Daoy (cell line): Measurements from ENCODE around the gene NCOA5. TPM values are rescaled to one million over a fixed set of nuclear protein-coding genes. Genes with fewer than 3 reads are reported as not detected.
"Not testable (repeated sequence)": the region's sequence is repeated elsewhere in the genome, so short reads cannot be mapped to it uniquely, and the experiment has no call there.

ENCODE experiments used
- DNase-seq: peaks from one replicate; pipeline ENCODE4 v3.0.0-alpha.2; 2015; ENCODE audit warnings: low read depth
- total RNA-seq: library from RNA; depleted of rRNA; stranded (reverse); fragments of >200 nt; shearing (Covaris generic); gene quantifications from 2 replicates; pipeline ENCODE4 v1.2.3, GENCODE V29; 2014

Gene NCOA5
- total RNA-seq, 1 experiment from 2014 or later = 25.3 TPM

DNA sequence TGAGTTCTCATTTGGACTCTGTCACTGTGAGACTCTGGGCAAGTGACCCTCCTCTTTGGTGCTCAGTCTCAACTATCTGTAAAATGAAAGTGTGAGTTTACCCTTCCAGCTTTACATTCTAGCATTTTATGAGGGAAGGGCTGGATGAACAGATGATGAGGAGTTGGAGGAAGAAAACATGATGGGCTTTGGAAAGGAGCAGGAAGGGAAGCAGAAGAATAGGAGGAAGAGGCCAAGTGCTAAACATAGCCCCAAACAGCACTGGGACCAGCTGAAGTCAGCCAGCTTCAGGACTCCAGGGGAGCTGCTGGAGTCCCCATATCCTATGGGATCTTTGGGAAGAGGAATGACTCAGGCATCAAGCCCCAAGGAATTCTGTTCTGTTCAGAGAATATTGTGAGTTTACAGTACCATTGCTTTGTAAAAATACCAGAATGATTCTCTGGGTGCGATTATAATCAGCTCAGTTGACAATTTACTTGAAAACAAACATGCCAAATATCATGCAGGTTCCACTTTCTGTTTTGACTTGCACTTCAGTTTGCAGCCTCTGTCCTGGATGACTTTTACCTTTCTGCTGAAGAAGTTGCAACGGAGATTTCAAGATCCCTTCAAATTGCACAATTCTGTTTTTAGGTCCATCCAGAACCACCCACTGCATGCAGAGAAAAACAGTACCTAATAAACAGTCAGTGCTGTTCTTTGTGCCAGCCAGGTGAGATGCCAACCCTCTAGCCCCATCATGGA, 31.6 kb upstream of the NCOA5 start:
- no peak for DNase-seq

DNA sequence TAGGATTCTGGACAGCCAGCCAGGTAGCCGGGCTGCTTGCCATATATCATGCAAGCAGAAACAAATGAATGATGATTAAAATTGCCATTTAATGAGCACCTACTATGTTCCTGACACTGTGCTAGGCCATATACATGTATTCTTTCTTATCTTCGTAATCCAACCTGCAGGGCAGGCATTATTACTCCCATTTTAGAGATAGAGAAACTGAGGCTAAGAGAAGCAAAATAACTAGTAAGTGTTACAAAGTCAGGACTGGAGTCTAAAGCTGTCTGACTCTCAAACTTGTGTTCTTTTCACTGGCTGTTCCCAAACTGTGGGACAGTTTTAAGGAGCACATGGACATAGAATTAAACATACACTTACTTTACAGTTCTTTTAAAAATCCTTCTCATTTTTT, 30.4 kb upstream of the NCOA5 start:
- no peak for DNase-seq

DNA sequence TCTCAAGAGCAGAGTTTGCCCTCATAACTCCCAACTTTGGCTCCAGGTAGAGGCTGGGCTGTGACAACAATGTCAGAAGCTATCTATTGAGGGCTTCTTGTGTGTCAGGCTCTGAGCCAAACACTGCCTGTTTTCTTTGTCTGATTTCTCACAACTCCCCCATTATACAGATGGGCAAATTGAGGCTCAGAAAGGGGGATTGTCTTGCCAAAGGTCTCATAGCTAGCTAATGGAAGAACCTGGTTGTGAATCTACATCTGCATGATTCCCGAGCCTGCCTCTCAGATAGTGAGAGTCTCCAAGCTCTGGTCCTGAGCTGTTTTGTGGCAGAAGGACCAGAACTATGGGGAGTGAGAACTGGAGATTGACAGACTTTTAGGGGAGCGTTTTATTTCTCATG, 29.8 kb upstream of the NCOA5 start:
- DNase-seq = no peak

DNA sequence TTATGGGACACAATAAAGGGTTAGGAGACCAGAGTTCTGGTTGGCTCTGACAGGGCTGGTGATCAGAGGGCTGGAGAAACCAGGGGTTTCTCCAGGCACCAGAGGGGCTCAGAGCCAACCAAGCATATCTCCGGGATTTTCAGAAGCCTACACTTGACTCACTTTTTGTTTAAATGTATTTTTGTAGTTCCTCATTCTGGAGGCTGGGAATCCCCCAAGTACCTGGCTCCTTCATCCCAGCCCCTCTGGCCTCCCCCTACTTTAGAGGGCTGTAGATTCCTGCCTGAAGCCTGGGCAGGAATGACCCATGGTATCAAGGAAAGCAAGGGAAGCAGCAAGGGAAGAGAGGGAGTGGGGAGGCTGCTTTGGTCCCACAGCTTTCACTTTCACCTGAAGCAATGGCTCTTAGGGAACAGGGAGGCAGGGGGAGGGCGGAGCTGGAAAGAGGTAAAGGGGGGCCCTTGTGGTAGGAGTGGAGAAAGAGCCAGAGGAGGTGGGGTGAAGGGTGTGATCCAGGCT, 29.3 kb upstream of the NCOA5 start:
- DNase-seq = no peak

DNA sequence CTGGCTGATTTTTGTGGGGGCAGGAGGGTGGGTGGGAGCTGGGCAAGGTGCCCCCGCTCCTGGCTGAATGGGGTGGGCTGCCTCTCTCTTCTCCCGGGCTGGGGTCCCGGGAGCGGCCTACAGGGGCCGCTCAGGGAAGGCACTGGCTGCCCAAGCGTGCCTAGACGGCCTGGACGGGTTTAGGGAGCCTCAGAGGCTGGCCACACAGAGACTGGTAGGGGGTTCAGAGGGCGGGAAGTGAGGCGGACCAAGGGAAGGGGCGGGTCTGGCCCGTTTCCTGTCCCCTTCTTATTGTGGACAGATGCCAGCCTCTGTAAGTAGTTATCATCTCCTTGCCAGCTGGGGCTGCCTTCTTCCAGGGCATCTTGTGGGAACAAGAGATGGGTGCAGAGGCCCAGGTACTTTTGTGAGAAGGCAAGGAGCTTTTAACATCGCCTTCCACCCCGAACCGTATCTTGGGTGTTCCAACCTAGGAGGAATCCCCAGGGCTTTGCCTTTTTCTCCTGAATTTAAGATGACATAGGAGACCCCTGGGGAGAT, 28.8 kb upstream of the NCOA5 start:
- DNase-seq = peak; percentile 30

DNA sequence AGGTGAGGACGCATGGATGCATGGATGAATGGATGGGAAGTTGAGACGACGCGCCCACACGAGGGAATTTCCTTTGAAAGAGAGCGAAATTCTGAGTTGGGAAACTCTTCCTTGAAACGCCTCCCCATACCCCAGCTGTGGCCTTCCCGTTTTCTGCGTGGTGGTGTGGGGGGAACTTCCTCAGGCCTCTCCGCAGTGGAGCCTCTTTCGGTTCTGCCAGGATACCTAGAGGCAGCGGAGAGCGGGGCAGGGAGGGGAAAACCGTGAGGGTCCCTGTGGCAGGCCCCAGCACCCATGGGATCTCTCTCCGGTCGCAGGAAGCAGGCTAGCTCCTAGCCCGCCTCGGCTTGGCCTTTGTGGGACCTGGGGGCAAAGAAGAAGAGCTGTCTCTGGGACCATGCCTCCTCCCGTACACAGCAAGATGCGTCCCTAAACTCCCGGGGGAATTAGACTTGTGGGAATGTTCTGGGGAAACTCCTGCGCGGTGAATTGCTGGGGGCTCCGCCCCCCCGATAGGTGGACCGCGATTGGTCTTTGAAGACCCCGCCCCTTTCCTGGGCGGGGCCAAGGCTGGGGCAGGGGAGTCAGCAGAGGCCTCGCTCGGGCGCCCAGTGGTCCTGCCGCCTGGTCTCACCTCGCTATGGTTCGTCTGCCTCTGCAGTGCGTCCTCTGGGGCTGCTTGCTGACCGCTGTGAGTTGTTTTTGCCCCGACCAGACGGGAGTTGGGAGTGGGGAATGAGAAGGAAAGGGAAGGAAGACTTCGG, 28.1 kb upstream of the NCOA5 start, which contains the start of gene CD40:
CD40 (plus strand) TSS at position 611 of the 764 bp plus-strand sequence; CDS start at position 641, 30 bp downstream.
- no peak for DNase-seq

DNA sequence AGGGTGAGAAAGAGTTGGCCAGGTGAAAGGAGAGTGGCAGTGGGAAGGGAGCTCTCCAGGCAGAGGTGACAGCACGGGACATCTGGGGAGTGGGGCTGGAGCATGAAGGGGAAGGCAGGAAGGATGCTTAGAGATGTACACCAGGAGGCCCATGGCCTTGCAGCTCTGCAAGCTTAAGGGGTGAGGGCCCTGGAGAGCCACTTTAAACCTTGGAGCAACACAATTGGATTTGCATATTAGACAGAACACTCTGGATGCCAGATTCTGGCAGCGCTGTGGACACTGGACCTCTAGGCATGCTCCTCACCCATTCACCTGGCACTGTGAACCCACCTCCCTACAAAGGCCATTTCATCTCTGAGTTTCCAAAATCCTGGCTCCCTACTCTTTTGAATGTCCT, 24.7 kb upstream of the NCOA5 start:
- DNase-seq = no peak

DNA sequence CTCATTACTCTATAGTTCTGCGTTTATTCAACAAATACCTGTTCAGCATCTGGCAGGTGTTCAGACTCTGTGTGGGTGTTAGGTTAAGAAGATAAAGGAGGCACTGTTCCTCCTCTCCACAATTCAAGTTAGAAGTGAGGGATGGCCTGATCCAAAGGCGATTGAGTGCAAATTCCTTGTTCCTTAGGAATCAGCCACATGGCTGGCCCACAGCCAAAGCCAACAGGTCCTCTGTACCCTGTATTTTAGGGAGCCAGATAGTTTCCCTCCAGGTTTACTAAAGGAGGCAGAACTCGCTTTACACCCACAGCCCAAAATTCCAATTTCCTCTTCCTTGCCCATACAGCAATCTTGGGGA, 23.3 kb upstream of the NCOA5 start:
- peak; percentile 45 for DNase-seq

DNA sequence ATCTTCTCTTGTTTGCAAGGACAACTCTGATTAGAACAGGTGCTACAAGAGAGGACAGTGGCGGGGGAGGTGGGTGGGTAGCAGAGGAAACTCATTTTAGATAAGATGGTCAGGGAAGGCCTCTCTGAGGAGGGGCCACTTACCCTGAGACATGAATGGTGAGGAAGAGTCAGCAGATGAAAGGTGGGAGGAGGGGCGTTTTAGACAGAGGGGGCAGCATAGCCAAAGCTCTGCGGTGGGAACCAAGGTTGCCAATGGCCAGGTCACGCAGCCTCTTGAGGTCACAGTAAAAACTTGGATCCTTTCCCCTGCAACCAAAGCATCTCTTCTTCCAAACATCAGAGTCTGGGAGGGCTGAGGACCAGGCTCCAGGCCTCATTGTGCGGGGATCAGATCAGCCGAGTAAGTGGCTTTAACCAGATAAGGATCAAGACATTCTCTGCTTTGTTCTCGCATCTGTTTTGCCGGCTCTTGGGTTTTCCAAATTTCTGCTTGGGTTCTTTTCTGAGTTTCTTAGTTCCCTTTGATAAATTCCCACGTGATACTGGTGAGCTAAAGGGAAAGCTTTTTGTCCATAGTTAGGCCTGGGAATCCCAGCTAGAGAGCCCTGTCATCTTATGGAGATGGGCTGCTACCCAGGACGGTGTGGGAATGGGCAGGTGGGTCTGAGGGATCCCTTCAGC, 22.8 kb upstream of the NCOA5 start:
- DNase-seq = no peak

DNA sequence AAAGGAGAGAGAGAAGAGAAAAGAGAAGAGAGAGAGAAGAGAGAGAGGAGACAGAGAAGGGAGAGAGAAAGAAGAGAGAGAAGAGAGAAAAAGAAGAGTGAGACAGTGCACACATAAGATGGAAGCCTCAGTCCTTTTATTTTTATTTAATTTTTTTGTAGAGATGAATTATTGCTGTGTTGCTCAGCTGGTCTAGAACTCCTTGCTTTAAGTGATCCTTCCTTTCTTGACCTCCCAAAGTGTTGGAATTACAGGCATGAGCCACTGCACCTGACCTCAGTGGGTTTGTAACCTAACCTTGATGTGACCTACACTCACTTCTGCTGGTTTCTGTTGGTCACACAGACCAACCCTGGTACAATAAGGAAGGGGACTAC, 22.1 kb upstream of the NCOA5 start:
- no peak for DNase-seq

DNA sequence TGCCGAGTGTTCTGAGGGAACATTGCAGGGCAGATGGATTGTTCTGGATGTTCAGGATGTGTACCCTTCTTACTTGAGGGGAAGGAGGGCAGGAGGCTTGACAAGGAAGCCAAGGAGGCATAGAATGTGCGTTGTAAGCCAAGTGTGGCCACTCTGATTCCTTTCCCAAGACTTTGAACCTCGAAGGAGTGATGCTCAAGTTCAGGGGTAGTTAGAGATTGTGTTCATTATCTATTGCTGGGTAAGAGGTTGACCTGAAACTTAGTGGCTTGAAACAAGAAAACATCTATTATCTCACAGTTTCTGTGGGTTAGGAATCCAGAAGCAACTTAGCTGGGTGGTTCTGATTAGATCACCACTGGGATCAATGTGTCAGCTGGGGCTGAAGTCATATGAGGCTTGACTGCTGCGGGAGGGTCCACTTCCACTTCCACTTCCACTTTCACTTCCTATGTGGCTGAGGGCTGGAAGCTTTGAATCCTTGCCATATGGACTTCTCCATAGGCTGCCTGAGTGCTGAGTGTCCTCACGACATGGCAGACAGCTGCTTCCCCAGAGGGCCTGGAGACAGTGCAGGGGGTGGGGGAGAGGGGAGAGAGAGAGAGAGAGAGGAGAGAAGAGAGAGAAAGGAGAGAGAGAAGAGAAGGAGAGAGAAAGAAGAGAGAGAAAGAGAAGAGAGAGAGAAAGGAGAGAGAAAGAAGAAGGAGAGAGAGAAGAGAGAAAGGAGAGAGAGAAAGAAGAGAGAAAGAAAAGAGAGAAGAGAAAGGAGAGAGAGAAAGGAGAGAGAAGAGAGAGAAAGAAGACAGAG, 21.5 kb upstream of the NCOA5 start:
- peak; percentile 37 for DNase-seq

DNA sequence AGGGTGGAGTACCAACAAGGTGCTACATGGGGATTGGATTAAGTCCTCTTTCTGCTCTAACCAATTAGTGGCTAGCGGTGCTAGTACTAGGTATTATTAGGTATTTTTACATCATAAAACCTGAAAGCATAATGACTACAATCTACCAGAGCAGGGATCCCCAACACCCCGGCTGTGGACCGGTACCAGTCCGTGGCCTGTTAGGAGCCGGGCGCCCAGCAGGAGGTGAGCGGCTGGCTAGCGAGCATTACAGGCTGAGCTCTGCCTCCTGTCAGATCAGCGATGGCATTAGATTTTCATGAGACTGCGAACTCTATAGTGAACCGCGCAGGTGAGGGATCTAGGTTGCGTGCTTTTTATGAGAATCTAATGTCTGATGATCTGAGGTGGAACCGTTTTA, 19.2 kb upstream of the NCOA5 start:
- DNase-seq = no peak

DNA sequence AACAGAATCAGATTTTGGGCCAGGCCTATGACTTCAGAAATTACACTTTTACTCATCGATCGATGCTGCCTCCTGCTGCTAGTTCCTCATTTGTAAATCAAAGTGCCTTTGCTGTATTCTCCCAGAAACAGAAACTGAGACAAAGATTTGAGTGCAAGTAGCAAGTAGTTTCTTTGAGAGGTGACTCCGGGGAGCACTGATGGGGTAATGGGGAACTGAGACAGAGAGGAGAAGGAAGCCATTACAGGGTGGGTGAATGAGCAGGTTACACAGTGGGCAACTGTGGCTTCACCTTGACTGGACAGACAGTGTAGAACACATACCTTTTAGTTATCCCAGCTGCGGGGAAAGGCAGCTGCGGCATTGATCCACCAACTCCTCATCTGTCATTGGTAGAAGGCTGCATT, 18.7 kb upstream of the NCOA5 start:
- no peak for DNase-seq

DNA sequence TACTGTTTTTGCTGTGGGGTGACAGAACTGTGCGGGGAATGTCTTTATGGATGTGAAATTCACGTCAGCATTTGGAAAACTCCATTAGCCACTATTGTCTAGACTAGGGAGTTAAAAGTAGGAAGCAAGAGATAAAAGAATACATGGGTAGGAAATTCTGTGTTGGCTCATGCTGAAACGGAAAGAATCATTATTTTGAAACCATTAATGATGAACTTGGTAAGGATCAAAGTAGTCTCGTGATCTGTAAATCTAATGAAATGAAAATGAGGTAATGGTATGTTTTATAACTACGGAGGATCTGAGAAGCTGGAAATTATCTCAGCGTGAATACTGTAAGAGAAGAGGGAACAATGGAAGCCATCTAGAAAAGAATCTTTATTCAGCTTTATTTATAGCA, 17.3 kb upstream of the NCOA5 start:
- DNase-seq = no peak

DNA sequence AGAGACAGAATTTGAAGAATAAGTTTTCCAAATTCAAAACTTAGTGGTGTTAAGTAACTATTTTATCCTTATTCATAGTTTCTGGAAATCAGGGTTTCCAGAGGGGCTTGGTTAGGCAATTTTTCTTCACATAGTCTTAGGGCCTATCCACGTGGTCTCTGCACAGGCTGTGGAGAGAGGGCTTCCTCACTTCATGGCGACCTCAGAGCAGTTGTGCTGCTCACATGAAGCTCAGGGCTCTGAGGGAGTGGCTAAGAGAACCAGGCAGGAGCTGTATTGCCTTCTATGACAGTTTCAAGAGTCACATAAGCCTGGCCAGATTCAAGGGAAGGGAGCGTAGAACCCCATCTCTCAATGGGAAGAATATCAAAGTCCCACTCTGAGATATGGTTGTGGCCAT, 14.5 kb upstream of the NCOA5 start:
- no peak for DNase-seq

DNA sequence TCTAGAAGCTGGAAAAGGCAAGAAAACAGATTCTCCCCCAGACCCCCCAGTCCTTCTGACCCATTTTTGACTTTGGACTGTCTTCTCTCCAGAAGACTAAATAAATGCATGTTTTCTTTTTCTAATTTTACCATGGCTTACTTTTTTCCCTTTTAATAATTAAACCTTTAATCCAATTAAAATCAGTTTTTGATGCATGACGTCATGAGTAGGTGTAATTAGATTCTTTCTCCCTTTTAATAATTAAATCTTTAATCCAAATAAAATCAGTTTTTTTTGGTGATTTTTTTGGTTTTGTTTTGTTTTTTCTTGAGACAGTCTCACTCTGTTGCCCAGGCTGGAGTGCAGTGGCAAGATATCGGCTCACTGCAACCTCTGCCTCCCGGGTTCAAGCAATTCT, 13.2 kb upstream of the NCOA5 start:
- DNase-seq = no peak

DNA sequence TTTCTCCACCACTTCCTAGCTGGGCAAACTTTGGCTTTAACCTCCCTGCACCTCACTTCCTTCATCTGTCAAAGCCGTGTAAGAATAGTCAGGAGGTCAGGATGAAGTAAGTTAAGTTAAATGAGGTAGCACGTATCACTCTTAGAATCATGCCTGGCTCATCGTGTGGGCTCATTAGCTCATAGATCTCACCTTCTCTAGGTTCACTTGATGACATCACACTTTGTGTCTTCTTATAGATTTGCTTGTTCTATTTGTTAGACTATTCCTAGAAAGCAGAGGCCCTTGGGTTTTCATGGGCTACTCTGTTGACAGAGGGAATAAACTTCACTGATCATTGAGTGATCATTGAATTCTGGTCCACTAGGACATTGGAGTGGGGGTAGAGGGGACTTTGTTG, 12.2 kb upstream of the NCOA5 start:
- no peak for DNase-seq

DNA sequence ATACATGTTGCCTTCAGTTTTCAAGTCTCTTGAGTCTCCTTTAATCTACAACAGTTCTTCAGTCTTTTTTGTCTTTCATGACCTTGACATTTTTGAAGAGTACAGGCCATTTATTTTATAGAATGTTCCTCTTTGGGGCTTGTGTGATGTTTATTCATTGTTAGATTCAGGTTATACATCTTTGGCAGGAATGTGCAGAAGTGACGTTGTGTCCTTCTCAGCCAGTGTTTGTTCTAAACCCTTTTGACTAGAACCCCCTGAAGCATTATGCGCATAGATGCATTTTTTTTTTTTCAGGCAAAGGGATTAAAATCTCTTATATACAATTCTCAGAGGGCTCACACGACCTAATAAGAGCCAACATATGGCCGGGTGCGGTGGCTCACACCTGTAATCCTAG, 11.2 kb upstream of the NCOA5 start:
- no peak for DNase-seq

DNA sequence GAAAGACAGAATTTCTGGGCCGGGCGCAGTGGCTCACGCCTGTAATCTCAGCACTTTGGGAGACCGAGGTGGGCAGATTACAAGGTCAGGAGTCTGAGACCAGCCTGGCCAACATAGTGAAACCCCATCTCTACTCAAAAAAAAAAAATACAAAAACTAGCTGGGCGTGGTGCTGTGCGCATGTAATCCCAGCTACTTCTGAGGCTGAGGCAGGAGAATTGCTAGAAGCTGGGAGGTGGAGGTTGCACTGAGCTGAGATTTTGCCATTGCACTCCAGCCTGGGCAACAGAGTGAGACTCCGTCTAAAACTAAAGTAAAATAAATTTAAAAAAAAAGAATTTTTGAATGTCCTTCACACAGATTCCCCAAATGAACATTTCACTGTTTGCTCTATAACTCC, 10.7 kb upstream of the NCOA5 start:
- not testable (repeated sequence) for DNase-seq

DNA sequence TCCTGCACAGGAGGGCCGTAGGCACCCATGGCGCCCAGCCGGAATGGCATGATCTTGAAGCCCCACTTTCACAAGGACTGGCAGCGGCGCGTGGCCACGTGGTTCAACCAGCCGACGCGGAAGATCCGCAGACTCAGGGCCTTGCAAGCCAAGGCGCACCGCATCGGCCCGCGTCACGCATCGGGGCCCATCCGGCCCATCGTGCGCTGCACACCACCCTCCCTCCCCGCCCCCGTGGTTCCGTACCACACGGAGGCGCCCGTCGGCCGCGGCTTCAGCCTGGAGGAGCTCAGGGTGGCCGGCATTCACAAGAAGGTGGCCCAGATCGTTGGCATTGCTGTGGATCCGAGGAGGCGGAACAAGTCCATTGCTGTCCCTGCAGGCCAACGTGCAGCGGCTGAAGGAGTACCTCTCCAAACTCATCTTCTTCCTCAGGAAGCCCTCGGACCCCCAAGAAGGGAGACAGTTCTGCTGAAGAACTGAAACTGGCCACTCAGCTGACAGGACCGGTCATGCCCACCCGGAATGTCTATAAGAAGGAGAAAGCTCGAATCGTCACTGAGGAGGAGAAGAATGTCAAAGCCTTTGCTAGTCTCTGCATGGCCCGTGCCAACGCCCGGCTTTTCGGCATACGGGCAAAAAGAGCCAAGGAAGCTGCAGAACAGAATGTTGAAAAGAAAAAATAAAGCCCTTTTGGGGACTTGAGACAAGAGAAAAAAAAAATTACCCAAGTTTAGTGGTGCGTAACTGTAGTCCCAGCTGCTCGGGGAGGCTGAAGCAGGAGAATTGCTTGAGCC, 9.9 kb upstream of the NCOA5 start:
- DNase-seq = peak; percentile 22

DNA sequence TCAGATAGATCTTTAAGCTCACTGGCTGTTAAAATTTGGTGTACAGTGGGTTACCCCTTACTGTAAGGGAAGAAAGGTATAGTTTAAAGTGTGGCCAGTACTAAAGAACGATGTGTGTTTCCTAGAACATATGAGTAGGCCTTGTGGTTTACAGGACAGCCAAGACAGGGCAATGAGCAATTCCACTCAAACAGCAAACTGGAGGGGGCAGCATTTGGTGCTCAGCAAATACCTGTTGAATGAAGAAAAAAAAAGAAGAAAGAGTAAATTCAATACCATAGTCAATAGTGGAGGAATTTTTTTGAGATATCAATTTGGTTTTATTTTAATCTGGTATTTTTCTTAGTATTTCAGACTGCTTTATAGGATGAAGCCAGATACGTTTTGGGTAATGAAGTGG, 3.8 kb upstream of the NCOA5 start:
- DNase-seq = no peak
